ENCODE results near the gene SYTL5. TPM values are rescaled to one million over a fixed set of nuclear protein-coding genes. Genes with fewer than 3 reads are reported as not detected.
A peak's percentile ranks its signal among the peaks of the same experiment; 100 is the strongest.

SYTL5 gene
- total and polyA plus RNA-seq, 2 of the 4 experiments (the other 2 are of a cell fraction), result 0.19 to 0.54 TPM

DNA sequence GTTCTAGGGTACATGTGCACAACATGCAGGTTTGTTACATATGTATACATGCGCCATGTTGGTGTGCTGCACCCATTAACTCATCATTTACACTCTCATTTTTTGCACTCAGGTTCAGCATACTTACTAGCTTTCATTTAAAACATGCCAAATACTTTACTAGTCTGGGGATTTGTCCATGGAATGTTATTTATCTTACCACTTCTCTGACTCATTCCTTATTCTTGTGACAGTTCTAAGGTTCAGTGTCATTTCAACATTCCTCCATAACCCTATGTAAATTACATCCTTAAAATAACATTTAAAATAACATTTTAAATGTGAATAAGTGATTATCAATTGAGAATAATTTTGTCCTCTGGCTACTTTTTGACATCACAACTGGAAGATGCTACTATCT lies 19.5 kb upstream of the SYTL5 start:
- no peak overlapping the region for H4K91ac ChIP-seq (ENCODE audit: insufficient read depth, low read depth, low read length)
- H2BK20ac ChIP-seq (ENCODE audit: low read depth, low read length), result no peak overlapping the region
- WGBS, 2 experiments (ENCODE audit: extremely low coverage in 2 of 2, insufficient read length in 1 of 2), result no CpG with 5 or more reads among the region's 1 CpG
- H2AFZ ChIP-seq (replicated peaks; ENCODE audit: low read length, poor library complexity), result no peak overlapping the region
- dilution Hi-C loops (cut with HindIII; ENCODE audit: low sequenced_read_pairs, unreplicated experiment), result no loop called here
- no peaks in the 10 kb centered on the region for H3K4me1 ChIP-seq (ENCODE audit: control insufficient read depth, insufficient read depth, low read length)
- H2AK9ac ChIP-seq (replicated peaks; ENCODE audit: low read depth, low read length, poor library complexity), result no peak overlapping the region
- H3K4me3 ChIP-seq (ENCODE audit: insufficient read depth, low read depth, low read length), result no peak overlapping the region
- TF ChIP-seq MXI1 (IDR thresholded peaks at IDR 0.05; ENCODE audit: borderline replicate concordance, low read depth, low read length), result no peak
- TF ChIP-seq NFE2L2 (IDR thresholded peaks at IDR 0.05; ENCODE audit: low read depth, low read length), result no peak
- no peak for TF ChIP-seq RCOR1 (IDR thresholded peaks at IDR 0.05; ENCODE audit: insufficient replicate concordance, low read length)
- no peak for TF ChIP-seq CEBPB (IDR thresholded peaks at IDR 0.05; ENCODE audit: low read depth, low read length)
- TF ChIP-seq CHD1 (IDR thresholded peaks at IDR 0.05; ENCODE audit: low read depth, low read length), result no peak
- no peak for TF ChIP-seq RAD21 (IDR thresholded peaks at IDR 0.05; ENCODE audit: low read length)
- ChIA-PET POLR2A (ENCODE audit: unreplicated experiment) (no interaction called here), CTCF (no interaction called here)
- H4K5ac ChIP-seq (ENCODE audit: low read depth, low read length), result no peak overlapping the region
- H3K27ac ChIP-seq (ENCODE audit: insufficient read depth, low read length), result no peak overlapping the region
- no peaks in the 10 kb centered on the region for H3K79me1 ChIP-seq (ENCODE audit: low read depth in 1 of 2, low read length in 2 of 2)
- no peak overlapping the region for H2BK15ac ChIP-seq (ENCODE audit: low read depth, low read length)
- in situ Hi-C loops (cut with MboI; ENCODE audit: low sequenced_read_pairs), result no loop called here
- H3K4me2 ChIP-seq (ENCODE audit: low read depth, low read length), result peak overlapping the region; percentile 22; the same call in 1 of the 2 replicates
- no peak overlapping the region for H2BK5ac ChIP-seq (ENCODE audit: low read depth, low read length, poor library complexity, severe bottlenecking)
- DNase-seq, result peak; percentile 31
- H3K4ac ChIP-seq (ENCODE audit: low read depth, low read length), result no peak overlapping the region
- no peaks in the 10 kb centered on the region for H3K9me1 ChIP-seq (ENCODE audit: insufficient read depth, low read length)
- H3K18ac ChIP-seq (ENCODE audit: low read depth, low read length), result peak overlapping the region; percentile 65; the same call in 1 of the 2 replicates
- intact Hi-C loops (cut with micrococcal nuclease), result loop anchor here (10.0 kb wide), 1 partner anchor 332 kb away; no protein-coding TSS in a partner anchor
- H3K9me3 ChIP-seq (ENCODE audit: control insufficient read depth, insufficient read depth, low read length), result no peaks in the 10 kb centered on the region
- no peak overlapping the region for H3K14ac ChIP-seq (replicated peaks; ENCODE audit: low read depth, low read length)
- no TSS peak for BruUV-seq (replicated peaks)
- no peak overlapping the region for H2BK120ac ChIP-seq (ENCODE audit: low read depth, low read length)
- peaks cover 2% of the 10 kb centered on the region for H3K27me3 ChIP-seq (ENCODE audit: control insufficient read depth, insufficient read depth, low read length)
- no peak overlapping the region for H3K23ac ChIP-seq (ENCODE audit: low read depth, low read length)
- H2AK5ac ChIP-seq (ENCODE audit: low read depth, low read length), result no peak overlapping the region
- H3K9ac ChIP-seq (ENCODE audit: low read depth, low read length), result no peak overlapping the region
- ATAC-seq (ENCODE audit: low read depth), result peak; percentile 69
- H4K20me1 ChIP-seq (ENCODE audit: insufficient read depth, low read length), result no peaks in the 10 kb centered on the region
- no peak overlapping the region for H3K56ac ChIP-seq (ENCODE audit: extremely low read depth, insufficient read depth, low read length)
- H4K8ac ChIP-seq (ENCODE audit: low read depth in 2 of 2, low read length in 2 of 2), result no peak overlapping the region
- H3K36me3 ChIP-seq (ENCODE audit: control insufficient read depth, insufficient read depth, low read length), result no peaks in the 10 kb centered on the region

All from IMR-90 (cell line).